H9 (cell line): ENCODE measurements around the gene ATXN3. TPM values are rescaled to one million over a fixed set of nuclear protein-coding genes. Genes with fewer than 3 reads are reported as not detected.

Source experiments
- DNase-seq: peaks from one replicate; pipeline ENCODE4 v3.0.0-alpha.2; 2017
- H2AFZ ChIP-seq: one replicate; pipeline ENCODE4 v1.6.1; 2013; ENCODE audit warnings: mild to moderate bottlenecking, low read length, control low read depth, moderate library complexity
- H2AK5ac ChIP-seq: 2 replicates; pipeline ENCODE4 v1.6.1; 2013; ENCODE audit warnings: low read length, control low read depth, mixed read lengths; ENCODE audit not compliant: insufficient read length
- H2BK120ac ChIP-seq: one replicate; pipeline ENCODE4 v1.6.1; 2013; ENCODE audit warnings: low read depth, mild to moderate bottlenecking, low read length, control low read depth, inconsistent platforms; ENCODE audit not compliant: poor library complexity, severe bottlenecking
- H2BK12ac ChIP-seq: 2 replicates; pipeline ENCODE4 v1.6.1; 2013; ENCODE audit warnings: low read length, control low read depth, mixed read lengths, low read depth; ENCODE audit not compliant: insufficient read length
- H2BK15ac ChIP-seq: 2 replicates; pipeline ENCODE4 v1.6.1; 2013; ENCODE audit warnings: low read depth, low read length, control low read depth
- H2BK20ac ChIP-seq: one replicate; pipeline ENCODE4 v1.6.1; 2013; ENCODE audit warnings: low read depth, mild to moderate bottlenecking, low read length, control low read depth, inconsistent platforms; ENCODE audit not compliant: poor library complexity, severe bottlenecking
- H2BK5ac ChIP-seq: 2 replicates; pipeline ENCODE4 v1.6.1; 2013; ENCODE audit warnings: low read length, control low read depth, mixed read lengths; ENCODE audit not compliant: insufficient read length
- H3K14ac ChIP-seq: 2 replicates; pipeline ENCODE4 v1.6.1; 2013; ENCODE audit warnings: low read length, control low read depth; ENCODE audit not compliant: insufficient read depth
- H3K18ac ChIP-seq: 2 replicates; pipeline ENCODE4 v1.6.1; 2013; ENCODE audit warnings: low read depth, mild to moderate bottlenecking, mixed read lengths, low read length, control low read depth; ENCODE audit not compliant: insufficient read length
- H3K23ac ChIP-seq: 2 replicates; pipeline ENCODE4 v1.6.1; 2013; ENCODE audit warnings: low read length, control low read depth, mixed read lengths, low read depth; ENCODE audit not compliant: insufficient read length
- H3K23me2 ChIP-seq: 2 replicates; pipeline ENCODE4 v1.6.1; 2013; ENCODE audit warnings: low read depth, mild to moderate bottlenecking, mixed read lengths, low read length, control low read depth; ENCODE audit not compliant: insufficient read length, poor library complexity, severe bottlenecking
- H3K27ac ChIP-seq: 2 replicates; pipeline ENCODE4 v1.5.1; 2013; ENCODE audit warnings: low read length, control low read depth, mixed read lengths, low read depth; ENCODE audit not compliant: insufficient read length
- H3K27me3 ChIP-seq: 2 replicates; pipeline ENCODE4 v1.6.1; 2013; ENCODE audit warnings: low read length, control low read depth, inconsistent platforms; ENCODE audit not compliant: insufficient read depth
- H3K4ac ChIP-seq: 2 replicates; pipeline ENCODE4 v1.6.1; 2013; ENCODE audit warnings: low read depth, mild to moderate bottlenecking, control low read depth, inconsistent platforms, low read length, moderate library complexity
- H3K4me1 ChIP-seq: 2 replicates; pipeline ENCODE4 v1.6.1; 2013; ENCODE audit warnings: low read length, control low read depth, inconsistent platforms; ENCODE audit not compliant: insufficient read depth
- H3K4me2 ChIP-seq: 2 replicates; pipeline ENCODE4 v1.6.1; 2013; ENCODE audit warnings: low read length, control low read depth, mixed read lengths; ENCODE audit not compliant: insufficient read length, insufficient read depth
- H3K56ac ChIP-seq: 2 replicates; pipeline ENCODE4 v1.6.1; 2013; ENCODE audit warnings: low read depth, mild to moderate bottlenecking, mixed read lengths, low read length, control low read depth; ENCODE audit not compliant: insufficient read length
- H3K79me1 ChIP-seq: 2 replicates; pipeline ENCODE4 v1.6.1; 2013; ENCODE audit warnings: low read depth, mild to moderate bottlenecking, moderate library complexity, low read length, control low read depth, inconsistent platforms; ENCODE audit not compliant: insufficient read depth, poor library complexity, severe bottlenecking
- H3K79me2 ChIP-seq: 2 replicates; pipeline ENCODE4 v1.6.1; 2013; ENCODE audit warnings: low read length, control low read depth, inconsistent platforms; ENCODE audit not compliant: insufficient read depth
- H3K9ac ChIP-seq: 2 replicates; pipeline ENCODE4 v1.6.1; 2013; ENCODE audit warnings: low read length, control low read depth, mixed read lengths; ENCODE audit not compliant: insufficient read length; ENCODE audit errors: extremely low read depth
- H3K9me3 ChIP-seq: one replicate; pipeline ENCODE4 v1.6.1; 2013; ENCODE audit warnings: low read depth, low read length, inconsistent platforms; ENCODE audit not compliant: control insufficient read depth
- H3T11ph ChIP-seq: one replicate; pipeline ENCODE4 v1.6.1; 2013; ENCODE audit warnings: mild to moderate bottlenecking, low read length, control low read depth, inconsistent platforms
- H4K20me1 ChIP-seq: one replicate; pipeline ENCODE4 v1.6.1; 2013; ENCODE audit not compliant: control insufficient read depth, insufficient read length, insufficient read depth
- H4K5ac ChIP-seq: 2 replicates; pipeline ENCODE4 v1.6.1; 2013; ENCODE audit warnings: low read depth, mild to moderate bottlenecking, mixed read lengths, low read length, control low read depth; ENCODE audit not compliant: insufficient read length
- H4K8ac ChIP-seq: replicated peaks from 2 replicates; pipeline ENCODE4 v1.6.1; 2013; ENCODE audit warnings: low read length, control low read depth, mixed read lengths, low read depth; ENCODE audit not compliant: insufficient read length
- H4K91ac ChIP-seq: 2 replicates; pipeline ENCODE4 v1.6.1; 2013; ENCODE audit warnings: low read depth, mild to moderate bottlenecking, moderate library complexity, mixed read lengths, low read length, control low read depth; ENCODE audit not compliant: insufficient read length
- H3K27ac Mint-ChIP-seq, 3 experiments: 2 replicates in 2 of 3; 3 replicates in 1 of 3; pipeline ENCODE4 v1.8.0; 2020 to 2021; ENCODE audit warnings: mixed read lengths in 3 of 3, mild to moderate bottlenecking in 1 of 3, moderate library complexity in 1 of 3
- H3K27me3 Mint-ChIP-seq: 2 replicates; pipeline ENCODE4 v1.8.0; 2021; ENCODE audit warnings: low read depth, mild to moderate bottlenecking, moderate library complexity, mixed read lengths
- H3K36me3 Mint-ChIP-seq, 3 experiments: 2 replicates in 2 of 3; 3 replicates in 1 of 3; pipeline ENCODE4 v1.8.0; 2020 to 2021; ENCODE audit warnings: low read depth in 3 of 3, mixed read lengths in 3 of 3; ENCODE audit not compliant: insufficient read depth in 1 of 3
- H3K4me1 Mint-ChIP-seq, 2 experiments: 2 replicates each; pipeline ENCODE4 v1.8.0; 2020; ENCODE audit warnings: mixed read lengths in 2 of 2
- H3K4me3 Mint-ChIP-seq, 2 experiments: 2 replicates in 1 of 2; 3 replicates in 1 of 2; pipeline ENCODE4 v1.8.0; 2020 to 2021; ENCODE audit warnings: mild to moderate bottlenecking in 2 of 2, mixed read lengths in 2 of 2, moderate library complexity in 1 of 2
- H3K9me3 Mint-ChIP-seq, 2 experiments: 2 replicates in 1 of 2; 3 replicates in 1 of 2; pipeline ENCODE4 v1.8.0; 2020; ENCODE audit warnings: mild to moderate bottlenecking in 2 of 2, mixed read lengths in 2 of 2, moderate library complexity in 1 of 2
- WGBS: extraction: QIAGEN DNeasy Blood & Tissue Kit; methylation state at CpG from one replicate; pipeline ENCODE4 v1.1.7; 2013; ENCODE audit warnings: missing lambda C conversion rate, low lambda C conversion rate, mixed read lengths; ENCODE audit not compliant: insufficient read length; ENCODE audit errors: extremely low coverage; 5-methylcytosine and 5-hydroxymethylcytosine counted together
- total RNA-seq: library from RNA; stranded (reverse); gene quantifications from 2 replicates; pipeline ENCODE4 v1.2.1, GENCODE V29; 2021
- TF ChIP-seq, protein P1 (sequence below): fragments of 200-600 bp; sonication (generic); conservative IDR thresholded peaks from 3 replicates; pipeline ENCODE4 v1.8.0; 2021; ENCODE audit warnings: antibody characterized with exemption, mild to moderate bottlenecking

Gene ATXN3
- total RNA-seq, 1 experiment from 2014 or later = 29.7 TPM

DNA sequence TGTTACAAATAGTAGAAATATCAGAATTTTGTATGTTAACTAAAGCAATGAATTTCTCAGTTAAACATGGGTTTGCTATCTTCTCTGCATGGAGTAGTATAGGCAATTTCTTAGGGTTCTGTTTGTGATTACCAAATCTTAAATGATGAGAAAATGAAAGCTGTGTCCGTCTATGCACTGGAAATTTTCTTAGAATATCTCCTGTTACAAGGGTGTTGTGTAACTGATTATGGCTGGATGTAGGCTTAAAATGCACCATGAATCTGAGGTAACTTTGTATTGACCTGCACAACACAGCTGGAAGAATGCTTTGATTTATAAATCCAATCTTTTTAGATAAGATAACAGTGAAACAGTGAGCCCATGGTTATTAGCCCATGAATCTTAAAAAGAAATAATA, 84.3 kb downstream of the ATXN3 start:
- Histone ChIP-seq H3K9me3 (no peaks in the 10 kb centered on the region), H2BK12ac (no peak overlapping the region), H3K56ac (no peak overlapping the region), H3K9ac (no peak overlapping the region), H3T11ph (no peak overlapping the region), H3K27ac (no peak overlapping the region), H3K4ac (no peak overlapping the region), H4K20me1 (no peaks in the 10 kb centered on the region), H3K79me2 (no peaks in the 10 kb centered on the region), H2BK15ac (no peak overlapping the region), H3K18ac (no peak overlapping the region), H3K23me2 (no peaks in the 10 kb centered on the region), H3K4me1 (no peaks in the 10 kb centered on the region), H3K4me2 (no peak overlapping the region), H2BK20ac (no peak overlapping the region), H4K91ac (no peak overlapping the region), H2BK120ac (no peak overlapping the region), H4K8ac (no peak overlapping the region), H2BK5ac (no peak overlapping the region), H4K5ac (no peak overlapping the region), H2AK5ac (no peak overlapping the region), H3K27me3 (no peaks in the 10 kb centered on the region), H3K14ac (no peak overlapping the region), H3K79me1 (no peaks in the 10 kb centered on the region), H2AFZ (no peak overlapping the region), H3K23ac (no peak overlapping the region)
- WGBS = no CpG with 5 or more reads among the region's 1 CpG
- H3K4me3 Mint-ChIP-seq = no peak overlapping the region
- no peak for DNase-seq
- H3K27me3 Mint-ChIP-seq = no peaks in the 10 kb centered on the region
- TF ChIP-seq, protein P1, sequence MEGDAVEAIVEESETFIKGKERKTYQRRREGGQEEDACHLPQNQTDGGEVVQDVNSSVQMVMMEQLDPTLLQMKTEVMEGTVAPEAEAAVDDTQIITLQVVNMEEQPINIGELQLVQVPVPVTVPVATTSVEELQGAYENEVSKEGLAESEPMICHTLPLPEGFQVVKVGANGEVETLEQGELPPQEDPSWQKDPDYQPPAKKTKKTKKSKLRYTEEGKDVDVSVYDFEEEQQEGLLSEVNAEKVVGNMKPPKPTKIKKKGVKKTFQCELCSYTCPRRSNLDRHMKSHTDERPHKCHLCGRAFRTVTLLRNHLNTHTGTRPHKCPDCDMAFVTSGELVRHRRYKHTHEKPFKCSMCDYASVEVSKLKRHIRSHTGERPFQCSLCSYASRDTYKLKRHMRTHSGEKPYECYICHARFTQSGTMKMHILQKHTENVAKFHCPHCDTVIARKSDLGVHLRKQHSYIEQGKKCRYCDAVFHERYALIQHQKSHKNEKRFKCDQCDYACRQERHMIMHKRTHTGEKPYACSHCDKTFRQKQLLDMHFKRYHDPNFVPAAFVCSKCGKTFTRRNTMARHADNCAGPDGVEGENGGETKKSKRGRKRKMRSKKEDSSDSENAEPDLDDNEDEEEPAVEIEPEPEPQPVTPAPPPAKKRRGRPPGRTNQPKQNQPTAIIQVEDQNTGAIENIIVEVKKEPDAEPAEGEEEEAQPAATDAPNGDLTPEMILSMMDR = no peak
- H3K36me3 Mint-ChIP-seq = peaks cover 0 to 23% (median 0%) of the 10 kb centered on the region in 3 experiments; a peak in 6 of 7 replicates
- no peaks in the 10 kb centered on the region for H3K9me3 Mint-ChIP-seq
- H3K4me1 Mint-ChIP-seq = no peaks in the 10 kb centered on the region; a peak in 1 of 4 replicates
- H3K27ac Mint-ChIP-seq = no peak overlapping the region
